Measurements from ENCODE around the gene NOC2L. TPM values are rescaled to one million over a fixed set of nuclear protein-coding genes. Genes with fewer than 3 reads are reported as not detected.

NOC2L gene
- total RNA-seq, 3 donors from 2014 or later, result 36.2 to 38.7 (median 38.2) TPM

- Histone ChIP-seq H3K36me3 (no peaks in the 10 kb centered on the region), H3K27ac (no peak overlapping the region), H3K4me3 (peak overlapping the region in 2 of 3 donors; percentile 28 to 40), H3K4me1 (no peaks in the 10 kb centered on the region), H3K27me3 (peaks cover 0 to 18% of the 10 kb centered on the region in 2 donors), H3K9me3 (no peaks in the 10 kb centered on the region)
- DNase-seq (ENCODE audit: low spot score in 2 of 2), result no peak
- intact Hi-C loops (cut with DNase I; ENCODE audit: low total_unique reads), result no loop called here
- no peak for TF ChIP-seq POLR2A (IDR thresholded peaks at IDR 0.05)
- TF ChIP-seq CTCF (IDR thresholded peaks at IDR 0.05), result peak in 2 of 3 donors; percentile 47 to 68
These were observed 24.9 kb upstream of the NOC2L start for GRCh38 chr1:983798-984475.

DNA sequence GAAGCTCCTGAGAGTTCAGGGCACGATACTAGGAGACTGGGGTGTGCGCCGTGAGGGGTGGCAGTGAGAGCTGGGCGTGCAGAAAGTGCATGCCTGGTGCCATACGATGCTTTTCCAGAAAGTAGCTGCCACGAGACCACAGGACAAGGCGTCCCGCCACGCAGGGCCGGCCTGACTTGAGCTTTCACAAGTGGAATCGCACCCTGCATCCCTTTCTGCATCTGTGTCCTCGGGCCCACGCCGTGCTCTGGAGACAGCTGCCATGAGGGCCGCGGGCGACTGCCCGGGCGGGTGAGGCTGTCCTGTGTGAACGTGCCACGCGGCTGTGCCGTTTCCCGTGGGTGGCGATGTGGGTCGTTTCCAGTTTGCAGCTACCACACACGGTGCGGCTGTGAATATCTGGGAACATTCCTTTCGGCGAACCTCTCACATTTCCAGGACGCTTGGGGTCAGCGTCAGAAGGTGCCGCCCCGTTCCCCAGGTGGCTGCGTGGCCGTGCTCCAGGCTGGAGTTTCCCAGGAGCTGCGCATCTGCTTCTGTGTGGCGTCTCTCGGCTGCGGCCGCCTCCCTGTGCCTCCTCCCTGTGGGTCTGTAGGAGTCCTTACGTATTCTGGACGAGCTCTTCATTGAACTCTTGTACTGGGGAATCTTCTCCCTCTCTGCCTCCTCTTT, 23.8 kb upstream of the NOC2L start:
- Histone ChIP-seq H3K36me3 (no peaks in the 10 kb centered on the region), H3K27me3 (peaks cover 0 to 18% of the 10 kb centered on the region in 2 donors), H3K4me3 (no peak overlapping the region), H3K4me1 (no peaks in the 10 kb centered on the region), H3K9me3 (no peaks in the 10 kb centered on the region), H3K27ac (no peak overlapping the region)
- intact Hi-C loops (cut with DNase I; ENCODE audit: low total_unique reads), result no loop called here
- TF ChIP-seq POLR2A (IDR thresholded peaks at IDR 0.05) (no peak), CTCF (IDR thresholded peaks at IDR 0.05) (no peak), POLR2AphosphoS5 (IDR thresholded peaks at IDR 0.05) (no peak)
- DNase-seq (ENCODE audit: low spot score in 2 of 2), result no peak

GRCh38 chr1:981955-982558, 23.0 kb upstream of the NOC2L start, which contains the start of gene PERM1:
Gene PERM1, minus strand, starts transcription at chr1:982093. Its CDS starts 1,064 bp downstream, at chr1:981029.
- H3K36me3 ChIP-seq, result no peaks in the 10 kb centered on the region
- DNase-seq (ENCODE audit: low spot score in 2 of 2), result no peak
- H3K9me3 ChIP-seq, result no peaks in the 10 kb centered on the region
- H3K4me1 ChIP-seq, result no peaks in the 10 kb centered on the region
- TF ChIP-seq CTCF (IDR thresholded peaks at IDR 0.05) (no peak), POLR2A (IDR thresholded peaks at IDR 0.05) (no peak), POLR2AphosphoS5 (IDR thresholded peaks at IDR 0.05) (no peak)
- no peak within 1 kb of the TSS for H3K4me3 ChIP-seq
- H3K27me3 ChIP-seq, result peaks cover 0 to 18% of the 10 kb centered on the region in 2 donors
- H3K27ac ChIP-seq, result no peak within 1 kb of the TSS
- intact Hi-C loops (cut with DNase I; ENCODE audit: low total_unique reads), result no loop called here

DNA sequence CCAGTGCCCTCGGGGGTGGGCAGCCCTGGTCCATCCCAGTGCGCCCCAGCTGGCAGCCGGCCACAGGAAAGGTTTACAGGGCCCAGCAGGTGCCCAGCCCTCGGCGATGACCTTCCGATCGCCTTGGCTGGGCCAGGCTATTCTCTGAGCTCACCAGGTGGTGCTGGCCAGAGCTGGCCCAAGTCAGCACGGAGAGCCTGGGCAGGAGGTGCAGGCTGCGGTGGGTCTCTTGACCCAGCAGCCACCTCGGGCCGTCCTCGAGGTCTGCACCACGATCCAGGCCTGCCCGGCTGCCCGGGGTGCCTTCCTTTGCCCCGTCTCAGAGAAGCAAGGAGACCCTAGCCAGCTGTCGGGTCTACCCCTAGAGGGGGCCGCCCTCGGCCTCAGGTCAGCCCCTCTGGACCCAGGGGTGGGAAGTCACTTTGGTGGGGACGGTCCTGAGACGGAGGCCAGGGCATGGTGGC, 22.5 kb upstream of the NOC2L start:
- Histone ChIP-seq H3K27ac (no peak overlapping the region), H3K9me3 (no peaks in the 10 kb centered on the region), H3K36me3 (no peaks in the 10 kb centered on the region), H3K27me3 (peaks cover 0 to 18% of the 10 kb centered on the region in 2 donors), H3K4me1 (no peaks in the 10 kb centered on the region), H3K4me3 (no peak overlapping the region)
- intact Hi-C loops (cut with DNase I; ENCODE audit: low total_unique reads), result no loop called here
- TF ChIP-seq CTCF (IDR thresholded peaks at IDR 0.05) (no peak), POLR2AphosphoS5 (IDR thresholded peaks at IDR 0.05) (no peak)
- DNase-seq (ENCODE audit: low spot score in 2 of 2), result no peak

Data from breast epithelium (tissue), 4 donors.